Smooth muscle cell (in vitro differentiated cells): ENCODE results near the gene STOX1. TPM values are rescaled to one million over a fixed set of nuclear protein-coding genes. Genes with fewer than 3 reads are reported as not detected.
"Not testable (repeated sequence)": the region's sequence is repeated elsewhere in the genome, so short reads cannot be mapped to it uniquely, and the experiment has no call there.

Experiments
- DNase-seq: peaks from one replicate; lab custom pipeline; 2025; ENCODE audit not compliant: unreplicated experiment; lab: John Stamatoyannopoulos, UW
- H2AFZ ChIP-seq: fragments of 200-600 bp; sonication (generic); 2 replicates; pipeline ENCODE4 v1.6.0; 2016; ENCODE audit warnings: antibody characterized with exemption, low read depth, mild to moderate bottlenecking
- H3F3A ChIP-seq: fragments of 200-600 bp; sonication (generic); 2 replicates; pipeline ENCODE4 v1.6.0; 2017; ENCODE audit warnings: antibody characterized with exemption, low read depth
- H3K27ac ChIP-seq: fragments of 200-600 bp; sonication (generic); 2 replicates; pipeline ENCODE4 v1.5.1; 2016; ENCODE audit warnings: low read depth, mild to moderate bottlenecking
- H3K27me3 ChIP-seq: fragments of 200-600 bp; sonication (generic); 2 replicates; pipeline ENCODE4 v1.6.1; 2016; ENCODE audit warnings: low read depth, mild to moderate bottlenecking
- H3K36me3 ChIP-seq: fragments of 200-600 bp; sonication (generic); 2 replicates; pipeline ENCODE4 v1.5.1; 2016; ENCODE audit warnings: low read depth
- H3K4me1 ChIP-seq: fragments of 200-600 bp; sonication (generic); 2 replicates; pipeline ENCODE4 v1.5.1; 2016; ENCODE audit warnings: low read depth
- H3K4me2 ChIP-seq: fragments of 200-600 bp; sonication (generic); 2 replicates; pipeline ENCODE4 v1.6.0; 2016; ENCODE audit warnings: mild to moderate bottlenecking
- H3K4me3 ChIP-seq: fragments of 200-600 bp; sonication (generic); 2 replicates; pipeline ENCODE4 v1.5.1; 2016; ENCODE audit warnings: mild to moderate bottlenecking
- H3K79me2 ChIP-seq: fragments of 200-600 bp; sonication (generic); 2 replicates; pipeline ENCODE4 v1.6.0; 2016; ENCODE audit warnings: low read depth, mild to moderate bottlenecking
- H3K9ac ChIP-seq: fragments of 200-600 bp; sonication (generic); 2 replicates; pipeline ENCODE4 v1.6.0; 2016; ENCODE audit warnings: low read depth
- H3K9me3 ChIP-seq: fragments of 200-600 bp; sonication (generic); replicated peaks from 2 replicates; pipeline ENCODE4 v1.5.1; 2016; ENCODE audit warnings: low read depth
- H4K20me1 ChIP-seq: fragments of 200-600 bp; sonication (generic); 2 replicates; pipeline ENCODE4 v1.6.0; 2016; ENCODE audit warnings: low read depth
- CTCF ChIP-seq: fragments of 200-600 bp; sonication (generic); IDR thresholded peaks from 2 replicates; pipeline ENCODE4 v1.5.1; 2017; ENCODE audit warnings: borderline replicate concordance, mild to moderate bottlenecking, antibody characterized with exemption; ENCODE audit not compliant: insufficient read depth, poor library complexity, severe bottlenecking
- WGBS: methylation state at CpG from one replicate; pipeline ENCODE4 v1.1.7; 2016; ENCODE audit warnings: low lambda C conversion rate; 5-methylcytosine and 5-hydroxymethylcytosine counted together
- polyA plus RNA-seq: library from polyadenylated mRNA; unstranded; fragments of >200 nt; fragmentation: Nextera tagmentation; extraction: Ambion mirVana; gene quantifications from 2 replicates; pipeline ENCODE4 v1.2.1, GENCODE V29; 2016
- total RNA-seq: library from RNA; depleted of rRNA; stranded (reverse); fragments of >200 nt; gene quantifications from 2 replicates; pipeline ENCODE4 v1.2.3, GENCODE V29; 2014

Gene STOX1
- total and polyA plus RNA-seq, 2 experiments from 2014 or later, result not detected

DNA sequence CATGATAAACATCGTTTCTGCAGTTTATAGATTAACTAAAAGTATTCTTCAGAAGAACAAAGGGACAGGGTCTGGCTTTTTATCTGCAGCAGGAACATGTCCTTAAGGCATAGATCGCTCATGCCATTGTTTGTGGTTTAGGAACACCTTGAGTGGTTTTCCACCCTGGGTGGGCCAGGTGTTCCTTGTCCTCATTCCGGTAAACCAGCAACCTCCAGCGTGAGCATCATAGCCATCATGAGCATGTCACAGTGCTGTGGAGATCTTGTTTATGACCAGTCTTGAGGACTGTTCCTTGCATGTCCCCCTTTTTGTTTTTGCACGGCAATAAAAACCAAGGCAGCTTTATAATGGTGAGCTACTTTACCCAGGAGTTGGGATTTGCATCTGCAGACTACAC is 33.9 kb downstream of the STOX1 start:
- no peaks in the 10 kb centered on the region for H3K36me3 ChIP-seq
- no peak overlapping the region for H3K9ac ChIP-seq
- H3K79me2 ChIP-seq, result no peaks in the 10 kb centered on the region
- no peak overlapping the region for H2AFZ ChIP-seq
- WGBS, result 91% methylated on average over 5 of the region's 5 CpGs
- no peaks in the 10 kb centered on the region for H3K9me3 ChIP-seq
- no peak overlapping the region for H3K4me3 ChIP-seq
- no peaks in the 10 kb centered on the region for H3K4me1 ChIP-seq
- no peaks in the 10 kb centered on the region for H3K27me3 ChIP-seq
- no peak for TF ChIP-seq CTCF
- H4K20me1 ChIP-seq, result no peaks in the 10 kb centered on the region
- H3K27ac ChIP-seq, result no peak overlapping the region
- DNase-seq, result no peak
- H3K4me2 ChIP-seq, result no peak overlapping the region
- no peaks in the 10 kb centered on the region for H3F3A ChIP-seq

DNA sequence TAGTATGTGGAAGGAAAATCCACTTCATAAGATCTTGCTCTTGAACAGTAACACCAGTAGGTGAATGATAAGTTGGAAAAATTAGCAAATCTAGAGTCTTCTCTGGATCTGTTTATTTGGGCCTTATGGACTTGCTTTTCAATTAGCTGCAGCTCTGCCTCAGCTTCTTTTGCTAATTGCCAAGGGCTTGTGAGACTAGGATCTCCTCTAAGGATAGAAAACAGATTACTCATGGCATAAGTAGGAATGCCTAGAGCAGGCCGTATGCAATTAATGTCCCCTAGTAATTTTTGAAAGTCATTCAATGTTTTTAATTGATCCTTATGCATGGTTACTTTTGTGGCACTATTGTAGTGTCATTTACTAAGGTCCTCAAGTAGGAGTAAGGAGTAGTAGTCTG is 37.3 kb downstream of the STOX1 start:
- H3K4me1 ChIP-seq, result peaks cover 4% of the 10 kb centered on the region
- no peaks in the 10 kb centered on the region for H3F3A ChIP-seq
- H3K4me3 ChIP-seq, result no peak overlapping the region
- TF ChIP-seq CTCF, result no peak
- 86% methylated on average over 1 of the region's 1 CpG for WGBS
- no peaks in the 10 kb centered on the region for H3K9me3 ChIP-seq
- H4K20me1 ChIP-seq, result no peaks in the 10 kb centered on the region
- H3K79me2 ChIP-seq, result no peaks in the 10 kb centered on the region
- no peak for DNase-seq
- H3K27ac ChIP-seq, result no peak overlapping the region
- no peaks in the 10 kb centered on the region for H3K36me3 ChIP-seq
- H3K4me2 ChIP-seq, result no peak overlapping the region
- no peak overlapping the region for H3K9ac ChIP-seq
- H3K27me3 ChIP-seq, result no peaks in the 10 kb centered on the region
- no peak overlapping the region for H2AFZ ChIP-seq

GRCh38 chr10:68868173-68868572 is 40.8 kb downstream of the STOX1 start:
- H3K27ac ChIP-seq, H3K9me3 ChIP-seq, DNase-seq, H3K36me3 ChIP-seq, H3K79me2 ChIP-seq, H2AFZ ChIP-seq, H3K9ac ChIP-seq, H3F3A ChIP-seq, H3K4me3 ChIP-seq, H3K27me3 ChIP-seq, H4K20me1 ChIP-seq, H3K4me2 ChIP-seq: not testable (repeated sequence)
- peaks cover 33% of the 10 kb centered on the region for H3K4me1 ChIP-seq
- WGBS, result 97% methylated on average over 8 of the region's 8 CpGs

GRCh38 chr10:68869623-68870022 is 42.3 kb downstream of the STOX1 start:
- no peaks in the 10 kb centered on the region for H3K36me3 ChIP-seq
- no peak overlapping the region for H3K4me2 ChIP-seq
- no peak overlapping the region for H3K4me3 ChIP-seq
- no peaks in the 10 kb centered on the region for H3F3A ChIP-seq
- no peaks in the 10 kb centered on the region for H3K9me3 ChIP-seq
- H4K20me1 ChIP-seq, result no peaks in the 10 kb centered on the region
- WGBS, result 78% methylated on average over 2 of the region's 2 CpGs
- H3K9ac ChIP-seq, result no peak overlapping the region
- no peak for DNase-seq
- no peak overlapping the region for H2AFZ ChIP-seq
- H3K27ac ChIP-seq, result no peak overlapping the region
- H3K4me1 ChIP-seq, result peaks cover 33% of the 10 kb centered on the region
- H3K79me2 ChIP-seq, result no peaks in the 10 kb centered on the region
- TF ChIP-seq CTCF, result no peak
- no peaks in the 10 kb centered on the region for H3K27me3 ChIP-seq
